Activated CD4-positive, CD25-positive, alpha-beta regulatory T cell treated with anti-CD3 and anti-CD28 coated beads, Interleukin-2, amount 50 U/mL, for 24 hours (primary cell): ENCODE results near the gene ARHGAP27.
A peak's percentile ranks its signal among the peaks of the same experiment; 100 is the strongest.

Experiments
- ATAC-seq, 2 donors: fragments of 150-1000 bp; cut with Tn5 transposase; one replicate each; pipeline ENCODE4 v1.10.0; 2021; ENCODE audit warnings: mild to moderate bottlenecking in 1 of 2, moderate library complexity in 1 of 2

The ARHGAP27 gene

GRCh38 chr17:45384047-45384788, 48.5 kb downstream of the ARHGAP27 start:
- ATAC-seq: no peak

DNA sequence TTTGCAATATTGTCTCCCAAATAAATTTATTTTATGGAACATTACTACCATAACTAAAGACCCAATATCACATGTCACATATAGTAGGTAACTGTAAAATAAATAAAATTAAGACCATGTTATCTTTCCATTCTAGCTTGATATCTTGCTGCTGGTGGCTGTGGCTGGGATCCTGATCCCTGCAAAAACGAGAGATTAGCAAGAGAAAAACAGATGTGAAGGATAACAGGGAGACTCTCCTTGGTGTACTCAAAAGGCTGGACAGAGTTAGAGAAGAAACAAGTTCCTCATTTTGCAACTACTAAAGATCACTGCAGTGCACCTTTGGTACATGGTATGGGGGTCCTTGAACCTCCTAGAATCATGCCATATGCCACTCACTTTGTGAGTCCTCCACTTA, 49.7 kb downstream of the ARHGAP27 start:
- no peak for ATAC-seq

GRCh38 chr17:45382226-45382625, 50.4 kb downstream of the ARHGAP27 start:
- no peak for ATAC-seq

- no peak for ATAC-seq
These were observed 51.7 kb downstream of the ARHGAP27 start for GRCh38 chr17:45380991-45381390.

DNA sequence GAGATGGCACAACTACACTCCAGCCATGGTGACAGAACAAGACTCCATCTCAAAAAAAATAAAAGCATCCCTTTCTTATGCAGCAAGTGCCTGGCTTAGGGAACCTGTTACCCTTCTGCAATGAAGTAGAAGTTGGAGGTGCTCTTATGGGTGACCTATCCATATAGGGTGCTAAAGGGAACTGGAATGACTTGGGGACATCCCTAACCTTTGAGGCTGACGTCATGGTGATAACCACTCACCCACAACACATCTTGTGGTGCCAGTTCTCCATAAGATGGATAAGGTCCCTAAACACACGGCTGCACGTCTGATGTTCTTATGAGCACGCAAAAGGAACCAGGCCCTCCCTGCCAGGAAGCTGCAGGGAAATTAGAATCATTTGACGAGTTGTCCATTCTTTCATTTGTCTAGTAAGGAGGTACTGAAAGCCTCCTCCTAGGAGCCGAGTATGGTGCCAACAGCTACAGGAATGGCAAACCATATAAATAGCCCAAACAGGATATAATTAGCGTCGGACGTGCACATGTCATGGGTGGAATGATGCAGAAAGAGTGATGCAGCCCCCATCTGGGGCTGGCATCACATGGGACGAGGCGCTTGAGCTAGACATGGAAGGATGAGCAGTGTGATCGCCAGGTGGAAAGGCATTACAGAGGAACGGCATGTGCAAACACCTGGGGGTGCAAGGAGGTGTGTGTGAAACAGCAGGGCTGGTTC, 52.5 kb downstream of the ARHGAP27 start:
- no peak for ATAC-seq

DNA sequence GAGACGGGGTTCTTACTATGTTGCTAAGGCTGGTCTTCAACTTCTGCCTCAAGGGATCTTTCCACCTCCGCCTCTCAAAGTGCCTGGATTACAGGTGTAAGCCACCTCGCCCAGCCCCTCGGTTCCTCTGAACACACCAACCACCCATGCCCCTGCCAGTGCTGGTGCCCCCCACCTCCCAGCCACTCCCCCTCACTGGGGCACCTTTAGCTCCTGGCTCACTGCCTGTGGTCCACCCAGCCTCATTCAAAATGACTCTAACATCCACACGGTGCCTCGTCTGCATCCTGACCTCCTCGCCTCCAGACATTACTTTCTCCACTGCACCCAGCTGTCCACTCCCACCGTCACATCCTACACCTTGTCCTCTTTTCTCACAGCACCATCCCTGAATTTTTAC, 55.3 kb downstream of the ARHGAP27 start:
- ATAC-seq: no peak

DNA sequence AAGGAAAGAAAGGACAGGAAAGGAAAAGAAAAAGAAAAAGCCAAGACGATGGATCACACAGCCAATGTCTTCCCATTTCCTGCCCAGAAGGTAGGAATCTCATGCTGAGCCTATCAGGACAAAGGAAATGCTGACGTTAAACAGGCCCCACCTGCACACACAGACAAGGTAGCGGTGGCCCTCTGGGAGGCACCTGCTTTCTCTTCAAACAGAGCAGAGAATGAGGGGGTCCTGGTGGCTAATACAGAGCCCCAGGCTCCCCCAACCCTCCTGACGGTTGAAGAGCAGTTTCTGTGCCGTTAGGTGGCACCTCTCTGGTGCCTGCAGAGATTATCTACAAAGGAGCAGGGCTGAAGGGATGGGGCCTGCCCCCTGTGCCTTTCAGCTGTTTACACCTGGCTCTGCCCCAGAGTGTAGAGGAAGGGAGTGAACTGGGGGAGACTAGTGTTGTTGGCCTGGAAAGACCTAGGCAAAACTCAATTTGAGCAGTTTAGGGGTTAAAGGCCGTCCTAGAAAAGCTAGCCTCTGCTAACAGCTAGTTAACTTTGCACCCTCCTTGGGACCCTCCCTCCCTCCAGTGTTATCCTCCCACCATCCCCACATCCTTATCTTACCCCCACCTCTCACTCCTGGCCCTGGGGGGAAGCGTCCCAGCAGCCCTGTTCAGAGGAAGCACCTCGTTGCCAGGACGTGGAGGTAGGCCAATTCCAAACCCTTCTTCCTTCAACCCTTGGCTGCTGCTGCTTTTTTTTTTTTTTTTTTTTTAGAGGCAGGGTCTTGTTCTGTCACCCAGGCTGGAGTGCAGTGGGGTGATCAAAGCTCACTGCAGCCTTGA, 56.3 kb downstream of the ARHGAP27 start:
- no peak for ATAC-seq

DNA sequence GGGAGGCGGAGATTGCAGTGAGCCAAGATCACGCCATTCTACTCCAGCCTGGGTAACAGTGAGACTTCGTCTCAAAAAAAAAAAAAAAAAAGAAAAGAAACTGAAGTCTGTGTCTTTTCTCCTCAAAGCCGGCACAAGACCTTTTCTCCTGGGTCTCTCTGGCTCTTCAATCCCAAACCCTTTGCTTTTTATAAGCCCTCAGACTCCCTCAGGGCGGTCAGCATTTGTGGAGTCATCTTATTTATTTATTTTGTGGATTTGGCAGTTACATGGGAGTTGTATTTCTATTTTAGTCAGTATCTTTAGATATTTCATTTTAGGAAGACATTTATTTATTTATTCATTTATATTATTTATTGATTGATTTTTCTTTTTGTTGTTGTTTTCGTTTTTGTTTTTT, 58.2 kb downstream of the ARHGAP27 start:
- ATAC-seq: no peak

GRCh38 chr17:45372325-45372869, 60.3 kb downstream of the ARHGAP27 start:
- no peak for ATAC-seq

DNA sequence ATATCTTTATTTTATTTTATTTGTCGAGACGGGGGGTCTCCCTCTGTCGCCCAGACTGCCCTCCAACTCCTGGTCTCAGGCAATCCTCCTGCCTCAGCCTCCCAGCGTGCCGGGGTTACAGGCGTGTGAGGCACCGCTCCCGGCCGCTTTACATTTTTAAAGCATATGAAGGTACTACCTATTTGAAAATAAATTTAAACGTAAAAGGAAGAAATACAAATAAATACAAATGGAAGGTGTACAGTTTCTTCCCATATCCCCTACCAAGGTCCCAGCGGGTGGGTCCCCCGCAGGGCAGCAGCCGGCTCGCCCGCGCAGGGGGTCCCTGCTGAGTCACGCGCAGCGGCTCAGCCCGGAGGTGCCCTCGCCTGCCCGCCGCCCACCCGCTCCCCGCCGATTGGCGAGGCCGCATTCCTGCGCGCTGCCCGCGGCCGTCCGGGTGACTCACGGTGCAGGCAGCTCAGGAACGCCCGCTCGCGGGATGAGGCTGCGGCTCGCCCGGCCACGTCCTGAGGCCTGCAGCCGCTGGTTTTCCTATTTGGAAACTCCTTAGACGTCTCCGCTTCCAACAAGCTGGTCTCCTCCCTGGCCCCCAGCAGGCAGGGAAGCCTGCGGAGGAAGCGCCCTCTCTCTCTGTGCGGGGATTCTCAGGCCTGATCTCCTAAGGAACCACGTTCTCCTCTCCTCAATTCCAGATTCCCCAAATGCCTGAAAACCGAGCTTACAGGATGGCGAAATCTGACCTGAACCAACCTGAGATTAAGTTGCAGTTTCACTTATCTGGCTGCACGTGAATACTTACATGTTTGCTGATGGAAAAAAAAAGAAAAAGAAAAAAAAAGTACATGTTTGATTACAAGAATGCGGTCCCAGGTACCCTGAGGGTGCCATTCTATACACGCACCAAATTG, 61.0 kb downstream of the ARHGAP27 start:
- ATAC-seq: peak; percentile 35 to 43

- no peak for ATAC-seq
These were observed 61.7 kb downstream of the ARHGAP27 start for GRCh38 chr17:45370949-45371413.

DNA sequence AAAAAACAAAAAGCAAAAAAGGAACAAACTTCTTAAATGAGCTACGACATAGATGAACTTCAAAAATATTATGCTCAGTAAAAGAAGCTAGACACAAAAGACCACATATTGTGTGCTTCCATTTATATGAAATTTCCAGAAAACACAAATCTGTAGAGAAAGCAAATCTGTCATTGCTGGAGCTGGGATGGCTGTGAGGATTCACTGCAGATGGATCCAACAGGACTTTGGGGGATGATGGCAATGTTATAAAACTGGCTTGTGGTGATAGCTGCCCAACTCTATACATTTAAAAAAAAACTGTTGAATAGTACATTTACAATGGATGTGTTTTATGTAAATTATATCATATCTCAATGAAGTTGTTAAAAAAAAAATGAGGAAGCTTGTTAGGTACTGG, 63.2 kb downstream of the ARHGAP27 start:
- no peak for ATAC-seq

- ATAC-seq: no peak
These were observed 64.0 kb downstream of the ARHGAP27 start for GRCh38 chr17:45368651-45369050.

DNA sequence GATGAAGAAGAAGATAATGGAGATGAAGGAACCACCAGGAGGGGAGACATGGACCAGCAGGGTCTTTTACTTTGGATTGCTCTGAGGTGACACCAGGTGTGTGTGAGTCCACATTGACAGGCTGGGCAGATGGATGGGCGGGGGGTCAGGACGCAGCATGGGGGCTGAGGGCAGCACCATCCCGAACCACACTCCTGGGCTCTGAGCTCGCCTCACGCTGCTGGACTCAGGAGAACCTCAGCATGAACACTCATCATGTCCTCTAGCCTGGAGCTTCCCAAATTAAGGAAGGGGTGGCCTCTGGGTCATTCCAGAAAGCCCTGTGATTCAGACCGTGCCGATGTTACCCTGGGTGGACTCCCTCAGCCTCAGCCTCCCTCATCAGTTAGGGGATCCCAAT, 65.5 kb downstream of the ARHGAP27 start:
- ATAC-seq: no peak

- no peak for ATAC-seq
These were observed 66.0 kb downstream of the ARHGAP27 start for GRCh38 chr17:45366691-45367090.

DNA sequence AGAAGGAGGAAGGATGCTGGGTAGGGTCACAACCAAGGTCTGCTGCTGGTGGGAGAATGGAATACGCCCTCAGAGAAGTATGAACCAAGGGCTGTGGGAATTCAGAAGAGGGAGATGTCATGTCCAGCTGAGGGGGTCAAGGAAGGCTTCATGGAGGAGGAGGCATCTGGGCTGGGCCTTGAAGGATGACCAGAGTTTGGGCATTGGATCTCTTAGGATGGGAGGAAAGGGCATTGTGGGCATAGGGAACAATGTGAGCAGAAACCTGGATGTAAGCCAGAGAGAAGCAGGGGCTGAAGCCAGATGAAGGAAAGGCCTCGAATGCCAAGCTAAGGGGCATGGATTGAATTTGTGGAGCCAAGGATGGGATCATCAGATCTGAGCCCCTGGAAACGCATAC, 66.6 kb downstream of the ARHGAP27 start:
- ATAC-seq: no peak

GRCh38 chr17:45364531-45365390, 67.9 kb downstream of the ARHGAP27 start:
- no peak for ATAC-seq

DNA sequence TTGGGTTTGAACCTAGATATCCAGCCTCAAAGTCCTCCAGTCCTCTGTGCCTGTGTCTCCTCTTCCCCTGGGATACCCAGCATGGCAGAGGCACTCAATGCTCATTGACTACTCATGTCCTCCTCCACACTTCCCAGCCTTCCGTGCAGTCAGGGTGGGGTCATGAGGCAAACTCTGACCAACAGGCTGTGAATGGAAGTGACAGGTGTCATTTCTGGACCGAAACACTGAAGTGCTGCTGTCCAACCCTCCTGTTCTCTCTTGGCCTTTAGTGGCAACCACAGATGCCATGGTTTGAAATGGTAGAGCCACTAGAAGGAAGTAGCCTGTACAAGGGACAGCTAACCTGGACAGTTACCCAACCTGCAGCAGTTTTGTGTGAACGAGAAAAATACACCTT, 69.2 kb downstream of the ARHGAP27 start:
- ATAC-seq: no peak

- ATAC-seq: no peak
These were observed 70.7 kb downstream of the ARHGAP27 start for GRCh38 chr17:45361976-45362375.

GRCh38 chr17:45361451-45361850, 71.2 kb downstream of the ARHGAP27 start:
- ATAC-seq: no peak
